Fibroblast of peridontal ligament (primary cell): ENCODE data around the gene ZNF138.
"Not testable (repeated sequence)": the region's sequence is repeated elsewhere in the genome, so short reads cannot be mapped to it uniquely, and the experiment has no call there.

Source experiments
- DNase-seq: peaks from one replicate; pipeline ENCODE4 v3.0.0-alpha.2; 2010; ENCODE audit errors: extremely low read depth

The ZNF138 gene

GRCh38 chr7:64838691-64839090 lies 44.5 kb downstream of the ZNF138 start:
- DNase-seq: no peak

- DNase-seq: no peak
Observed at GRCh38 chr7:64839910-64840309, 45.7 kb downstream of the ZNF138 start.

GRCh38 chr7:64849250-64849923 lies 55.2 kb downstream of the ZNF138 start:
- no peak for DNase-seq

GRCh38 chr7:64849924-64850499 lies 55.8 kb downstream of the ZNF138 start:
- no peak for DNase-seq

GRCh38 chr7:64853679-64854078 lies 59.5 kb downstream of the ZNF138 start:
- no peak for DNase-seq

GRCh38 chr7:64854969-64855368 lies 60.7 kb downstream of the ZNF138 start:
- no peak for DNase-seq

- no peak for DNase-seq
Observed at GRCh38 chr7:64863021-64863420, 68.8 kb downstream of the ZNF138 start.

- not testable (repeated sequence) for DNase-seq
Observed at GRCh38 chr7:64863530-64863929, 69.3 kb downstream of the ZNF138 start.

GRCh38 chr7:64863969-64864368 lies 69.7 kb downstream of the ZNF138 start:
- no peak for DNase-seq

- DNase-seq: no peak
Observed at GRCh38 chr7:64867863-64868440, 73.7 kb downstream of the ZNF138 start.

- no peak for DNase-seq
Observed at GRCh38 chr7:64868499-64868898, 74.3 kb downstream of the ZNF138 start.

- no peak for DNase-seq
Observed at GRCh38 chr7:64869121-64869725, 75.0 kb downstream of the ZNF138 start.

GRCh38 chr7:64869912-64870562 lies 75.8 kb downstream of the ZNF138 start:
- DNase-seq: no peak

GRCh38 chr7:64870656-64871055 lies 76.4 kb downstream of the ZNF138 start:
- DNase-seq: no peak

GRCh38 chr7:64871761-64872160 lies 77.5 kb downstream of the ZNF138 start:
- DNase-seq: no peak

- DNase-seq: no peak
Observed at GRCh38 chr7:64872351-64873154, 78.3 kb downstream of the ZNF138 start.

GRCh38 chr7:64873155-64873500 lies 78.9 kb downstream of the ZNF138 start:
- no peak for DNase-seq

- no peak for DNase-seq
Observed at GRCh38 chr7:64873517-64873916, 79.3 kb downstream of the ZNF138 start.

- DNase-seq: no peak
Observed at GRCh38 chr7:64874114-64874513, 79.9 kb downstream of the ZNF138 start.

GRCh38 chr7:64874562-64875250 lies 80.5 kb downstream of the ZNF138 start:
- no peak for DNase-seq

GRCh38 chr7:64875258-64875657 lies 81.0 kb downstream of the ZNF138 start:
- DNase-seq: no peak
